Activated T-cell treated with anti-CD3 and anti-CD28 coated beads, Interleukin-2, amount 50 U/mL, for 72 hours (primary cell): ENCODE measurements around the gene ANTXRL. TPM values are rescaled to one million over a fixed set of nuclear protein-coding genes. Genes with fewer than 3 reads are reported as not detected.
"Not testable (repeated sequence)": the region's sequence is repeated elsewhere in the genome, so short reads cannot be mapped to it uniquely, and the experiment has no call there.

Experiments used
- ATAC-seq, 2 donors: fragments of 150-1000 bp; cut with Tn5 transposase; replicated peaks in 1 of 2; 2 replicates each; pipeline ENCODE4 v1.10.0; 2021; ENCODE audit warnings: moderate library complexity in 2 of 2, mild to moderate bottlenecking in 1 of 2
- DNase-seq, 2 donors: peaks; one replicate each; pipeline ENCODE4 v3.0.0; 2021 to 2022; ENCODE audit warnings: mixed read lengths in 1 of 2
- H3K27ac Mint-ChIP-seq: one replicate; pipeline ENCODE4 v1.8.0; 2022; ENCODE audit warnings: mild to moderate bottlenecking, moderate library complexity, mixed read lengths
- H3K27me3 Mint-ChIP-seq: one replicate; pipeline ENCODE4 v1.8.0; 2022; ENCODE audit warnings: low read depth, mixed read lengths
- H3K36me3 Mint-ChIP-seq, 2 donors: one replicate each; pipeline ENCODE4 v1.8.0; 2022; ENCODE audit warnings: mixed read lengths in 2 of 2, mild to moderate bottlenecking in 1 of 2; ENCODE audit not compliant: insufficient read depth in 2 of 2
- H3K4me1 Mint-ChIP-seq: one replicate; pipeline ENCODE4 v1.8.0; 2022; ENCODE audit warnings: low read depth, mixed read lengths
- H3K4me3 Mint-ChIP-seq, 2 donors: one replicate each; pipeline ENCODE4 v1.8.0; 2022; ENCODE audit warnings: mild to moderate bottlenecking in 2 of 2, mixed read lengths in 2 of 2, moderate library complexity in 2 of 2
- H3K9me3 Mint-ChIP-seq, 2 donors: one replicate each; pipeline ENCODE4 v1.8.0; 2022; ENCODE audit warnings: mixed read lengths in 2 of 2
- total RNA-seq, 2 donors: library from RNA; stranded (reverse); gene quantifications; one replicate each; pipeline ENCODE4 v1.2.3, GENCODE V29; 2022

ANTXRL gene
- not detected for total RNA-seq

DNA sequence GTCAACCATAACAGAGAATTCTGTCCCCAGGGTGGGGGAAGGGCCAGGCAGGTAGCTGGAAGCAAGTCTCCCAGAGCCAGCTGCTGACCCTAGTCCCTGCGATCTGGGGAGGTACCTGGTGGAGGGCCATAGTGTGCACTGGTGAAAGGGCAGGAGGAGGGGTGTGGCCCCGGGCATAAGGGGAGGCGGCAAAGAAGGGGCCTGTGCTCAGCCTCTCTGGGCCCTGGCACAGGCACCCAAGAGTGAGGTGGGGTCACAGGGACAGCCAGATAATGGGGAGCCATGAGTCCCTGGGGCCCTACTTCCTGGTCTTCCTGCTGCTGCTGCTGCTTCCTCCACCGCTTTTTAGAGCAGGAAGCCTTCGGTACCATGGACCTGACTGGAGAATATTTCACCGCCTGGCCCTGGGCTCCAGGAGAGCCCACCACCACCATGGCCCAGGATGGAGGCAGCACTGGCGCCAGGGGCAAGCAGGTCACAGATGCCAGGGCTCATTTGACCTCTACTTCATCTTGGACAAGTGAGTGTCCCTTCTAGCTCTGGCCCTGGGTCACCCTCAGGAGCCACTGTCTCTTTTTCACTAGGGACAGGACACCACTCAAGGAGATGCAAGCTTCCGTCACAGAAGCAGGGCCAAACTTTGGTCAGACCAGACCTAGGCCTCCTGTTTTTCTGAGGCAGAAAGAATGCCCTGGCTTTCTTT lies at the start of gene ANTXRL:
Gene ANTXRL, plus strand, starts transcription at position 7 of the 703 bp plus-strand sequence. Its CDS starts 266 bp downstream, at position 273.
- Mint-ChIP-seq H3K27ac (no peak within 1 kb of the TSS), H3K27me3 (peaks cover 13% of the 10 kb centered on the region), H3K4me1 (peaks cover 15% of the 10 kb centered on the region), H3K36me3 (peaks cover 0 to 1% of the 10 kb centered on the region in 2 donors), H3K9me3 (no peaks in the 10 kb centered on the region), H3K4me3 (peak within 1 kb of the TSS in 1 of 2 donors; percentile 28)
- ATAC-seq (no peak), DNase-seq (no peak)

DNA sequence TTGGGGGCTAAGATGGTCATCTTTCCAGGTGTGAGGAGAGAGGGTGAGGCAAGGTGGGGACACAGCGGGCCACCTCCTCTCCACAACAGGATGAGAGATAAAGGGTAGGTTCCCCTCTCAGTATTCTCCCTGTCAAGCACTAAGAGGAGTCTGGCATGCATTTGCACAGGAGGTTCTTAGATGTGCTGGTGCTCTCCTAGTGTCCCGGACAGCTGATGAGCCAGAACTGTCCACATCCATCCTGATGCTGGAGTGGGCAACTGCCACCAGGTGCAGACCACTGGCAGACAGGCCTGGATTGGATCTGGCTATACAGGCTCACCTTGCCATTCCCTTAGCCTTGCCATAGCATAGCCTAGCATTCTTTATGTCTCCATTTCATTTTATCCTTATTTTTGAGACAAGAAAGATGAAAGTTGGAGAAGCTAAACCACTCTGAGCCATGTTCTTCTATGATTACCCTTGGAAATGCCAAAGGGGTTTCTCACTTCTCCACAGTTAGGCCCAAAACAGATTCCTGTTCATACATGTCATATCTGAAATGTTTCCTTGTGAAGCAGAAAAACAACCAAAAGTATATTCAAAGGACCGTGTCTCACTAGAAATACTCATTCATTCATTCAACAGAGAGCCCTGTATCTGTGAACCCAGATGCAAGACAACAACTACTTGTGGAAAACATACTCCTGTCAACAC lies 48.8 kb upstream of the ANTXRL start:
- no peaks in the 10 kb centered on the region for H3K27me3 Mint-ChIP-seq
- peak overlapping the region; percentile 5 for H3K27ac Mint-ChIP-seq
- H3K4me3 Mint-ChIP-seq, result no peak overlapping the region
- peaks cover 21% of the 10 kb centered on the region for H3K4me1 Mint-ChIP-seq
- peaks cover 10 to 13% of the 10 kb centered on the region in 2 donors for H3K36me3 Mint-ChIP-seq
- no peak for DNase-seq
- peaks cover 2 to 6% of the 10 kb centered on the region in 2 donors for H3K9me3 Mint-ChIP-seq
- ATAC-seq, result no peak

DNA sequence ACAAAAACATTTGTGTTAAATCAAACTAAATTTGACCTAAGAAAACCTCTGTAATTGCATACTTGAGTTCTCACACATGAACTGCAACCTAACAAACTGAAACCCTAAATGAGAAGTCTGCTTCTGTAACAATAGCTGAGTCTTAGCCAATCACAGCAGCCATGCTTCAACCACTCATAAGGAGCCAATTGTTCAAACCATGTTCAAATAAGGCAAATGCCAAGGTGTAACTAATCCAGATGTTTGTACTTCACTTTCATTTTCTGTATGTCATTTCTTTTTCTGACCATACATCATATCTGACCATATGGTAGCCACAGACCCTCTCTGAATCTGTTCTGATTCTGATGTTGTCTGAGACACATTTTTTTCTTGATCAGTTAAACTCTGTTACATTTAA lies 47.5 kb upstream of the ANTXRL start:
- Mint-ChIP-seq H3K4me1 (peaks cover 16% of the 10 kb centered on the region), H3K27me3 (no peaks in the 10 kb centered on the region), H3K4me3 (peak overlapping the region; percentile 35 to 47), H3K9me3 (peaks cover 6 to 12% of the 10 kb centered on the region in 2 donors), H3K36me3 (peaks cover 14 to 17% of the 10 kb centered on the region in 2 donors), H3K27ac (peak overlapping the region; percentile 88)
- ATAC-seq (peak; percentile 66 to 84), DNase-seq (peak in 1 of 2 donors; percentile 11)

DNA sequence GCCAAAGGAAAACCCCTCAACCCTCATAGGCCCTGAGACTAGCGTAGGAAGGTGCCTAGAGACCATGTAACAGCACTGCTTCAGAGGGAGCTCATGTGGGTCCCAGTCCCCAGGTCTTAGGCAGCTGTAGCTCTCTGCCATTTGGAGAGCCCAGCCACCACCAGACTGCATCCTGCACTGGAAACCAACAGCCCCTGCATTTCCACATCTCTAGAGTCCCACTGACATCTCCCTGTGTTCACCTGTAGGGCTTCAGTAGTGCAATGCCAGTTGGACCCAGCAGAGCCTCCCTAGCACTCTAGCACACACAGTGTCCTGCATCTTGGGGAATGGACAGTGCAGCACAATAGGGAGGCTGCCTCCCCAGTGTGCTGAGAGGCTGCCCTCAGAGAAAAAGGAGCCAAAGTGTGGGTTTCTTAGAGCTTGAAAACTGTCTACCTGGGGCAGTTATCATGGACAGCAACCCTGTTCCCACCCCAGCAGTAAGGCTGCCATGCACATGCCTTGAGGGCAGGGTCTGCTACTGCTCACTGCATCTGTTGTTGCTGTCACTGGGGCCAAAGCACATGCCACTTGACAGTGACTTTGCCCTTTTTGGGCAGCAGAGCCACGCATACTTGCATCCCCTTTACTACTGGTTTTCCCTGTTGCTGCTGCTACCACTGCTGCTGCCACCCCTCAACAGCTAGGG lies 46.7 kb upstream of the ANTXRL start:
- no peak for DNase-seq
- peaks cover 14 to 17% of the 10 kb centered on the region in 2 donors for H3K36me3 Mint-ChIP-seq

DNA sequence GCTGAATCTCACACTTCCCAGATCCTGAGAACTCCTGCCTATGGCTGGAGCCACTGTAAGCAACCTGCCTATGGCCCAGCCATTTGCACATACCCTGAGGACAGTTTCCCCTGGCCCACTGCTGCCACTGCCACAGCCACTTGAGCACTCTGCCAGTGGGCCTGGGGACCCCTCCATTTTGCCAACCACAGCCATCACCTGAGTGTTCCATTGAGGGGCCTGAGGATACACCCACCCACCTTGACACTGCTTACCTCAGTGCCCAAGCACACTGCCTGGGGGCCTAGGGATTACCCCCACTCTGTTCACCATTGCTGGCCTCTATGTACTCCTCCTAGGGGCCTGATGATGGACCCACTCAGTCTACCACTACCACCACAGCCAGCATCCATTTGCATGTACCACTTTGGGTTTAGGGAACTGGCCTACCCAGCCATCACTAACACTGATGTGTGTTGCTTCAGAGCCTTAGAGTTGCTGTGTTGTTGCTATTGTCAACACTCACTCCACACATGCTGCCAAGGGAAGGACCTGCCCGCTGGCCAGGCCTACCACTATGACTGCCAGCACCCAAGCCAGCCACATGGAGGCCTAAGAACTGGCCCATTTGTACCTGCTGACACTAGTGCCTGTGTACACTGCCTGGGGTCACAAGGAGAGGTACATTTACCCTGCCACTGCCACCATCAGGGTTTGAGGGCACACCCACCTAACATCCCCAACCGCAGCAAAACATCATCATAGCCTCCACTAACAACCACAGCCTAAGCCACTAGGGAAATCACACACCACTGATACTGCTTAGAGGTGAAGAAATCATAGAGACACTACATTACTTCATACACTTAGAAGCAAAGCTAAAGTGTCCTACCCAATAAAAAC lies 45.9 kb upstream of the ANTXRL start:
- Mint-ChIP-seq H3K27ac (peak overlapping the region; percentile 12), H3K27me3 (no peaks in the 10 kb centered on the region), H3K4me3 (peak overlapping the region in 1 of 2 donors; percentile 4), H3K36me3 (peaks cover 14 to 17% of the 10 kb centered on the region in 2 donors), H3K9me3 (peaks cover 6 to 12% of the 10 kb centered on the region in 2 donors), H3K4me1 (peaks cover 16% of the 10 kb centered on the region)
- DNase-seq (peak; percentile 40), ATAC-seq (peak; percentile 75 to 81)

More for the DNA sequence above, 46.7 kb upstream of the ANTXRL start:
- Mint-ChIP-seq H3K4me3 (no peak overlapping the region), H3K27me3 (no peaks in the 10 kb centered on the region), H3K27ac (no peak overlapping the region), H3K9me3 (peaks cover 6 to 12% of the 10 kb centered on the region in 2 donors), H3K4me1 (peaks cover 16% of the 10 kb centered on the region)
- ATAC-seq, result no peak

DNA sequence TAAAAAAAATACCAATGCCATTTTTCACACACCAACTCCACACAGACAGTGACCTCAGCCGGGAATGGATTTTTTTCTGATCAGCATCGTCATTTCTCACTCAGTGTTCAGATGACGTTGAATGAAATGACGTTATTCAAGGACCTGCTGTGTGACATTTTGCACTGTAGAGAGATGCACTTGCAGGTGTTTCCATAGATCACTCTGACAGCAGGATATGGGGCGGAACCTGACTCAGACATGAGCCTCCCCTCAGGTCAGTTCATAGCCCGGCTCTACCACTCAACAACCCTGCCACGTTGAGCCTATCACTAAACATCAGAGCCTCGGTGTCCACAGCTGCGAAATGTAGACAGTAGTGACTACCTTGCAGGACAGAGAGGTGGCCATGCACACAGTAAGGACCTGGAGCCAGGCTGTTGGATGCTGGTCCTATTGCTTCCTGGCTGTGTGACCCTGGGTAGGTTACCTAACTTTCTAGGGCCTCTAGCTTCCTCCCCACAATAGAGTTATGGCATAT lies 41.4 kb upstream of the ANTXRL start:
- Mint-ChIP-seq H3K4me1 (peaks cover 10% of the 10 kb centered on the region), H3K27ac (no peak overlapping the region), H3K4me3 (no peak overlapping the region)

DNA sequence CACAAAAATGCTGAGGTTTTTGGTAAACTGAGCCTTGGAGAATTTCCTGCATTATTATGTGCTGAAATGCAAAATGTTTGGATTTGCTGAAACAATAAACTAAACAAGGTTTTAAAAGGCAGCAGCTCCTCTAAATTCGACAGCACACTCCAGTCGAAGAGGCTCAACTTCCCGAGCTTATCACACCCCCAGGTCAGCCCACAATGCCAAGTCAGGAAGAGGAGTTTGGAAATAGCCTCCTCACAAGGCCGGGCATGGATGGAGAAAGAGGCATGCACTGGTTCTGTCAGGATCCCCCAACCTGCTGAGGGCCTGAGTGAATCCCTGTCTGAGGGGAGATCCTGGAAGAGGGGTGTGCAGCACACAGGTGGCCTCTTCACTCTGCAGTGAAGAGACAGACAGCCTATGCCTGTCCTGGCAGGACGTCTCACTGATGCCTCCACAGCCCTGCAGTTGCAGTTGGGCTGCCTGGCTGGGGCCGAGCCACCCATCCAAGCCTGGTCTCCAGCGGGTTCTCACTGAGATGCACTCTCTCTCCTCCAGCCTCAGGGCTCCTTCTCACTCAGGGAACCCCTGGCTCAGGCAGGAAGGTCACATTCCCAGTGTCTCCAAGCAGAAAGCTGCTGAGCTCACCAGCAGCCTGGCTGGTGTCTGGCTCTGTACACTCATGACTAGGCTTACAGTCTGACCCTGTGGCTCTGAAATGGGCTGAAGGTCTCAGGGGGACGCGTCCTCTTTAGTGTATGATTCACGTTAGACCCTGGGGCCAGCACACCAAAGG lies 40.2 kb upstream of the ANTXRL start:
- not testable (repeated sequence) for H3K27me3 Mint-ChIP-seq, DNase-seq, H3K4me1 Mint-ChIP-seq, H3K4me3 Mint-ChIP-seq, H3K27ac Mint-ChIP-seq
- Mint-ChIP-seq H3K36me3 (peaks cover 8 to 14% of the 10 kb centered on the region in 2 donors), H3K9me3 (peaks cover 6 to 12% of the 10 kb centered on the region in 2 donors)
- ATAC-seq, result peak in 1 of 2 donors; percentile 19

More for the DNA sequence above, 41.4 kb upstream of the ANTXRL start:
- ATAC-seq (no peak), DNase-seq (no peak)
- no peaks in the 10 kb centered on the region for H3K27me3 Mint-ChIP-seq
- H3K9me3 Mint-ChIP-seq, result peaks cover 6 to 12% of the 10 kb centered on the region in 2 donors
- H3K36me3 Mint-ChIP-seq, result peaks cover 14 to 21% of the 10 kb centered on the region in 2 donors

DNA sequence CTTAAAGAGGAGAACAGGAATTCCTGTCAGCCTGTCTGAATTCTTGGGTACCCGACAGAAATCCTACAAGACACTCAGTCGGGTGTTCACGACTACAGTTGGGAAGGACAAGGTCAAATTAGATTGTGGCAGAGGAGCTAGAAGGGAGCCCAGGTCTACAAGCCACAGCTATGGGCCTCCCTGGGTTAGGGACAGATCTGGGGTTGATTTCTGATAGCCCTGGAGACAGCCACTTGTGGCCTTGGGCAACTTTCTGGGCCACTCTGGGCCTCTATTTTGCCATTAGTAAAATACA lies 39.7 kb upstream of the ANTXRL start:
- Mint-ChIP-seq H3K27ac (no peak overlapping the region), H3K4me1 (no peaks in the 10 kb centered on the region), H3K27me3 (no peaks in the 10 kb centered on the region), H3K4me3 (no peak overlapping the region), H3K9me3 (peaks cover 5 to 12% of the 10 kb centered on the region in 2 donors), H3K36me3 (peaks cover 8 to 9% of the 10 kb centered on the region in 2 donors)
- DNase-seq (no peak), ATAC-seq (no peak)

DNA sequence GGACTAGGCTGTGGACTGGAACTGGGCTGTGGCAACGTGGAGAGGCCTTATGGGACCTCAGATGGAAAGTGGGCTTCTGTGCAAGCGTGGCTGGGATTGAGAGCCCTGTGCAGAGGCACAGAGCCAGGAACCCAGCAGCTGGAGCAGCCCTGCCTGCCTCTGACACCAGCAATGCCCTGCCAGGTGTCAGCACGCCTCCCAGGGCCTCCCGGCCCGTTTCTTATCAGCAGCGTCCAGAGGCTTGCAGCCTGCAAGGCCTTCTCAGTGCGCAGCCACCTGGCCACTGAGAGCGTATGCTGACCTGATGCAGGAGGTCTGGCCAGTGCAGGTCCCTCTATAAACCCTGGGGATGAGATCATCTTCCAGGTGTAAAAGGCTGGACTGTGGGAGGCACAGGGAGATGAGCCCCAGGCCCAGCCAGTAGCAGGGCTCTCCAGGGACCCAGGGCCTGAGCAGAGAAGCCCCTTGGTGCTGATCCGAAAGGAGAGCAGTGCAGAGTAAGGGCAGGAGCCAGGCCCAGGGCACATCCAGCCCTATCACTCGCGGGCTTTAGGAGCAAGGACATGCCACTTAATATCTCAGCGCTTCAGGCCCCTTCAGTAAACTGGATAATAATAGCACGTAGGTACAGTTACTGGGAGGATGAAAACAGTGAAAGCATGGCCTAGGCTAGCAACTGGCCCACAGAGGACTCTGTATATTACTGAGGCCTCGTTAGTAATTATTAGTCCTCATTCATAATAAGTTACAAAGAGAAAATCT lies 38.8 kb upstream of the ANTXRL start:
- no peak overlapping the region for H3K27ac Mint-ChIP-seq
- ATAC-seq, result no peak

DNA sequence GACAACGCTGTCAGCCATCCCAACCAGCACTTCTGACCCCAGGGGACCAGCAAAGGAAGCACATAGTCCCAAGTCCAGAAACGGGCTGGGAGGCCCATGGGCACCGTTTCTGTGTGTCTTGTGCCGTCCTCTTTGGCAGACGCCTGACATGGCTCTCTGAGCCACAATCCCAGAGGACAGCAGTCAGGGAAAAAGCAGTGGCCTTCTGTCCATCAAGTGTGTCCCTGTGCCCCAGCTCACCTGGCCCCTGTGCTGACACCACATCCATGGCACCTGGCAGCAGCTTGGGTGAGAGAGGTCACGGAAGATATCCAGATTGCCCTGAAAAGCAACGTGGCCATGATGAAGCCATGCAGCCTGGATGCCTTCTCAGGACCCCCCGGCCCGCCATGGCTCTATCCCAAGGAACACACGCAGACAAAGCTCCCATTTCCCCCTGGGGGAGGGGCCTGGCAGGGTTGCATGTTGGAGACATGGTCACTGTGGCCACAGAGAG lies 38.1 kb upstream of the ANTXRL start:
- no peak overlapping the region for H3K4me3 Mint-ChIP-seq
- H3K27ac Mint-ChIP-seq, result no peak overlapping the region
- ATAC-seq (no peak), DNase-seq (no peak)
- H3K27me3 Mint-ChIP-seq, result no peaks in the 10 kb centered on the region
- peaks cover under 1 to 2% of the 10 kb centered on the region in 2 donors for H3K9me3 Mint-ChIP-seq
- H3K36me3 Mint-ChIP-seq, result peaks cover under 1 to 4% of the 10 kb centered on the region in 2 donors
- no peaks in the 10 kb centered on the region for H3K4me1 Mint-ChIP-seq

More for the DNA sequence above, 38.8 kb upstream of the ANTXRL start:
- DNase-seq, result no peak
- Mint-ChIP-seq H3K4me3 (no peak overlapping the region), H3K36me3 (peaks cover 4 to 8% of the 10 kb centered on the region in 2 donors), H3K27me3 (no peaks in the 10 kb centered on the region), H3K4me1 (no peaks in the 10 kb centered on the region), H3K9me3 (peaks cover 4 to 6% of the 10 kb centered on the region in 2 donors)
